Spinal cord (tissue), 10 donors: ENCODE results near the gene ZNF334. TPM values are rescaled to one million over a fixed set of nuclear protein-coding genes. Genes with fewer than 3 reads are reported as not detected.

Experiments used
- DNase-seq, 6 donors: peaks; one replicate each; pipeline versions ENCODE4 v3.0.0 to v3.0.0-alpha.2; 2013 to 2015; ENCODE audit warnings: low spot score in 6 of 6, low read depth in 4 of 6
- H3K27ac ChIP-seq: one replicate; pipeline ENCODE4 v1.5.1; 2013; ENCODE audit warnings: low read depth, low read length, control low read depth
- H3K27me3 ChIP-seq: one replicate; pipeline ENCODE4 v1.6.1; 2013; ENCODE audit warnings: low read length; ENCODE audit not compliant: control insufficient read depth, insufficient read depth
- H3K36me3 ChIP-seq: one replicate; pipeline ENCODE4 v1.6.1; 2013; ENCODE audit warnings: low read length; ENCODE audit not compliant: control insufficient read depth, insufficient read depth
- H3K4me1 ChIP-seq: one replicate; pipeline ENCODE4 v1.6.1; 2013; ENCODE audit warnings: low read length; ENCODE audit not compliant: control insufficient read depth, insufficient read depth
- H3K4me3 ChIP-seq: one replicate; pipeline ENCODE4 v1.5.1; 2013; ENCODE audit warnings: low read depth, low read length, control low read depth
- H3K9me3 ChIP-seq: one replicate; pipeline ENCODE4 v1.6.1; 2013; ENCODE audit warnings: low read length; ENCODE audit not compliant: control insufficient read depth, insufficient read depth
- WGBS: methylation state at CpG from one replicate; pipeline ENCODE4 v1.1.5; 2013; ENCODE audit warnings: missing lambda C conversion rate; ENCODE audit not compliant: insufficient coverage; 5-methylcytosine and 5-hydroxymethylcytosine counted together
- polyA plus RNA-seq, 2 donors: library from polyadenylated mRNA; unstranded; fragments of 120-200 nt; gene quantifications; one replicate each; pipeline ENCODE4 v1.2.1, GENCODE V29; 2013; ENCODE audit not compliant: insufficient read length in 2 of 2
- total RNA-seq, 2 donors: library from RNA; depleted of rRNA in 1 of 2; stranded (reverse); fragments of 120-200 nt in 1 of 2; fragments of >200 nt in 1 of 2; gene quantifications; one replicate each; pipeline versions ENCODE4 v1.2.3 to v1.2.4, GENCODE V29; 2013 to 2014
- donor health status: healthy.

ZNF334 gene
- total and polyA plus RNA-seq, 4 donors, result 17.6 to 25.6 (median 24.3) TPM

DNA sequence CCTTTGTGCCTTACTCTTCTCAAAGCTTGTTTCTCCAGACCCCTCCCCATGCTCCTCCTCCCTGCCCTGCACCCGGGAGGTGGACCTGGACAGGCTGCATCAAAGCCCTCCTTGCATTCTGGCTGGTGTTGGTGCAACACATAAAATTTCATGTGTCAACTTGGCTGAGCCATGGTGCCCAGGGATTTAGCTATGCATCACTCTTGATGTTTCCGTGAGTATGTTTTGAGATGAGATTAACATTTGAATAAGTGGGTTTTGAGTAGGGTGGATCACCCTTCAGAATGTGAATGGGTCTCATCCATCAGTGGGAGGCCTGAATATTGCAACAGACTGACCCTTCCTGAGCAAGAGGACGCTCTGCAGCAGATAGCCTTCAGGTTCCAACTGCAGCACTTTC, 41.5 kb upstream of the ZNF334 start:
- H3K4me1 ChIP-seq, result peaks cover 15% of the 10 kb centered on the region
- no peak for DNase-seq
- H3K9me3 ChIP-seq, result no peaks in the 10 kb centered on the region
- no peak overlapping the region for H3K4me3 ChIP-seq
- WGBS, result 70% methylated on average over 3 of the region's 3 CpGs
- H3K36me3 ChIP-seq, result no peaks in the 10 kb centered on the region
- H3K27me3 ChIP-seq, result no peaks in the 10 kb centered on the region
- no peak overlapping the region for H3K27ac ChIP-seq

DNA sequence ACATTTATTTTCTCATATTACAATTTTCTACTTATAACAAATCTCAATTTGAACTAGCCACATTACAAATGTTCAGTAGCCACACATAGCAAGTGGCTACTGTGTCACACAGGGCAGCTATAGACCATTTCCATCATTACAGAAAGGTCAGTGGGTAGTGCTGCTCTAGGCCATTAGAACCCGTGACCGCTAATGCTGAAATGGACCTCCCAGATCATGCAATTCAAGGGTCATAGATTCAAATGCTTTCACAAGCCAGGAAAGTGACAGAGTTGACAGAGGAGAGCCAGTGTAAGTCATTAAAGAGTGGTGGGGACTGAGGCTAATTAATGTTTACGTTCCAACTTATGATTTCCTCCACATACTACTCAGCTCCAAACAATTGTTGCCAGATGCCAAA, 40.6 kb upstream of the ZNF334 start:
- H3K27ac ChIP-seq, result no peak overlapping the region
- no peak for DNase-seq
- no peaks in the 10 kb centered on the region for H3K36me3 ChIP-seq
- WGBS, result 80% methylated on average over 1 of the region's 3 CpGs
- H3K4me1 ChIP-seq, result peaks cover 11% of the 10 kb centered on the region
- H3K4me3 ChIP-seq, result no peak overlapping the region
- no peaks in the 10 kb centered on the region for H3K27me3 ChIP-seq
- H3K9me3 ChIP-seq, result no peaks in the 10 kb centered on the region

DNA sequence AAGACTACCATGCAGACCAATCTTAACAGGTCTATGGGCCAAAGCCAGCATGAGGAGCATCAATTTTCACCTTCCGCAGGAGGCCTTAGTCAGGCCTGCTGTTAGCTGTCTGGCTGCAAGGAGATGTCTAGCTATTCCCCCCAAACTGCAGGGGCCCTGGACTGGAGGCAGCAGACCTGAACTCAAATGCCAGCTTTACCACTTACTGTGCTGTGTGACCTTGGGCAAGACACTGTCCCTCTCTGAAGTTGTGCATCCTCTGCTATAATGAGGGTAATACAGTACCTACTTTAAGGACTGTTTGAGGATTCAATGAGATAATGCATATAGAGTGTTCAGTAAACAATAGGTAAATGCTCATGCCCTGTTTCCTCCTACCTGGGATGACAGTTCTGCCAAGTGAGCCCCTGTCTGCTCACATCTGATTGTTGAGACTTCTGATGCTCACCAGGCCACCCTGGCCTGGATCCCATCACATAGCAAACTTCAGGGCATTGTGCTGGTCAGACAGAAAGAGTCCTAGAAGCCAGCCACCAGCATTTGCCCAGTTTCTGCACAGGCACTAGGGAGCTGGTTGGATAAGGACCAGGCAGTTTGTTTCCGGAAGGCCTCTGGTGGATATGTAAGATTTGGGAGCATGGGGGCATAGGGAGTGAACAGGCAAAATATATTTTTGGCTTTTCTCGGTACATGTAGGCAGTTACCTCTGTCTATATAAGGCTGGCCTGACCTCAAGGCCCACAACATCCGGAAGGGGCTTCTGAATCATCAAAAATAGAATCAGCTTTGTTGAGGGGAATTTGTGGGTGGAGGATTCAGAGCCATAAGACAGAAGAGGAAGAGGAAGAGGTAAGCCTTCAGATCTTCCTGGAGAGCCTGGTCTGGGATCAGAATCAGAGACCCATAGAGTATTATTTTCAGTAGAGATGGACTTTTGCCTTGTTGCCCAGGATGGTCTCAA, 39.4 kb upstream of the ZNF334 start:
- Histone ChIP-seq H3K36me3 (no peaks in the 10 kb centered on the region), H3K4me1 (peaks cover 6% of the 10 kb centered on the region), H3K4me3 (no peak overlapping the region), H3K9me3 (no peaks in the 10 kb centered on the region), H3K27me3 (no peaks in the 10 kb centered on the region), H3K27ac (no peak overlapping the region)
- 66% methylated on average over 4 of the region's 4 CpGs for WGBS
- DNase-seq, result no peak

GRCh38 chr20:46551522-46552381, 38.4 kb upstream of the ZNF334 start:
- DNase-seq, result no peak
- no peaks in the 10 kb centered on the region for H3K9me3 ChIP-seq
- H3K4me3 ChIP-seq, result no peak overlapping the region

GRCh38 chr20:46550461-46550860, 37.1 kb upstream of the ZNF334 start, which contains the start of gene OCSTAMP:
Gene OCSTAMP (minus strand): TSS chr20:46550654. CDS start chr20:46550560, 94 bp downstream.
- peaks cover 8% of the 10 kb centered on the region for H3K4me1 ChIP-seq
- no peak within 1 kb of the TSS for H3K4me3 ChIP-seq
- H3K27ac ChIP-seq, result no peak within 1 kb of the TSS
- WGBS, result 20% methylated on average over 1 of the region's 9 CpGs
- no peak for DNase-seq
- no peaks in the 10 kb centered on the region for H3K36me3 ChIP-seq
- no peaks in the 10 kb centered on the region for H3K27me3 ChIP-seq
- no peaks in the 10 kb centered on the region for H3K9me3 ChIP-seq

More at GRCh38 chr20:46551522-46552381, 38.4 kb upstream of the ZNF334 start:
- no peaks in the 10 kb centered on the region for H3K27me3 ChIP-seq
- H3K36me3 ChIP-seq, result no peaks in the 10 kb centered on the region
- H3K27ac ChIP-seq, result no peak overlapping the region
- peaks cover 6% of the 10 kb centered on the region for H3K4me1 ChIP-seq
- WGBS, result 40% methylated on average over 4 of the region's 12 CpGs

GRCh38 chr20:46549188-46549972, 36.0 kb upstream of the ZNF334 start:
- H3K9me3 ChIP-seq, result no peaks in the 10 kb centered on the region
- no peak overlapping the region for H3K27ac ChIP-seq
- H3K36me3 ChIP-seq, result no peaks in the 10 kb centered on the region
- H3K4me1 ChIP-seq, result peaks cover 8% of the 10 kb centered on the region
- 88% methylated on average over 4 of the region's 4 CpGs for WGBS
- no peak for DNase-seq
- no peaks in the 10 kb centered on the region for H3K27me3 ChIP-seq
- H3K4me3 ChIP-seq, result no peak overlapping the region

- peaks cover 8% of the 10 kb centered on the region for H3K4me1 ChIP-seq
- whole genome bisulfite sequencing, result 89% methylated on average over 5 of the region's 5 CpGs
- H3K27ac ChIP-seq, result no peak overlapping the region
- no peaks in the 10 kb centered on the region for H3K27me3 ChIP-seq
- DNase-seq, result no peak
- no peaks in the 10 kb centered on the region for H3K36me3 ChIP-seq
- no peak overlapping the region for H3K4me3 ChIP-seq
- no peaks in the 10 kb centered on the region for H3K9me3 ChIP-seq
Observed at GRCh38 chr20:46548688-46549087, 35.3 kb upstream of the ZNF334 start.

DNA sequence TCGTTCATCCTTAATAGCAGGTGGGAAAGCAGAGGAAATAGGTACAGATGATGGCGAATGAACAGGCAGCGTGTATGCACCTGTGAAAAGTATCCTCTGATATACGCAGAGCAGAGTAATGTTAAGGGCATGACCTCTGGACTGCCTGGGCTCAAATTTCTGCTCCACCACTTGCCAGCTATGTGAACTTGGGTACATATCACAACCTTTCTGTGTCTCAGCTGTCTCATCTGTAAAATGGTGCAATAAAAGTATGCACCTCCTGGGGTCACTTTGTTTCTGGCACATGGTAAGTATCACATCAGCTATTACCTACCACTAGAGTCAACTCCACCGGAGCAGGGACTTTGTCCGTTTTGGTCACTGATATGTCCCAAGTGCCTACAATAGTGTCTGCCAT, 34.6 kb upstream of the ZNF334 start:
- H3K36me3 ChIP-seq, result no peaks in the 10 kb centered on the region
- H3K27ac ChIP-seq, result no peak overlapping the region
- no peak for DNase-seq
- no peaks in the 10 kb centered on the region for H3K9me3 ChIP-seq
- H3K4me1 ChIP-seq, result peaks cover 8% of the 10 kb centered on the region
- no peak overlapping the region for H3K4me3 ChIP-seq
- no peaks in the 10 kb centered on the region for H3K27me3 ChIP-seq
- WGBS, result 91% methylated on average over 6 of the region's 6 CpGs

GRCh38 chr20:46546936-46547335, 33.6 kb upstream of the ZNF334 start:
- WGBS, result 88% methylated on average over 4 of the region's 6 CpGs
- Histone ChIP-seq H3K9me3 (no peaks in the 10 kb centered on the region), H3K4me3 (no peak overlapping the region), H3K36me3 (no peaks in the 10 kb centered on the region), H3K4me1 (peaks cover 7% of the 10 kb centered on the region), H3K27ac (no peak overlapping the region), H3K27me3 (no peaks in the 10 kb centered on the region)
- DNase-seq, result no peak
